WTC11 (cell line): Measurements from ENCODE around the gene SPEF1. TPM values are rescaled to one million over a fixed set of nuclear protein-coding genes. Genes with fewer than 3 reads are reported as not detected.
A peak's percentile ranks its signal among the peaks of the same experiment; 100 is the strongest.

ENCODE experiments used
- ATAC-seq: fragments of 200-7000 bp; cut with Tn5 transposase; 2 replicates; pipeline ENCODE4 v1.10.0; 2021; ENCODE audit warnings: mild to moderate bottlenecking, moderate library complexity
- CTCF ChIA-PET: fragments of 300-600 bp; sonication (Branson Sonifier 250); formaldehyde crosslinking; loops from one replicate; lab custom pipeline; 2021; ENCODE audit warnings: antibody characterized with exemption; lab: Charles Lee
- POLR2A ChIA-PET: fragments of 350-600 bp; sonication (Branson Sonifier 250); formaldehyde crosslinking; loops from one replicate; lab custom pipeline; 2021; ENCODE audit warnings: antibody characterized with exemption; lab: Charles Lee
- DNase-seq: peaks from one replicate; pipeline ENCODE4 v3.0.0; 2021; ENCODE audit warnings: low spot score
- H3K27ac Mint-ChIP-seq: 2 replicates; pipeline ENCODE4 v1.8.0; 2021; ENCODE audit warnings: mixed read lengths
- H3K27me3 Mint-ChIP-seq: 2 replicates; pipeline ENCODE4 v1.8.0; 2021; ENCODE audit warnings: low read depth, mild to moderate bottlenecking, moderate library complexity, mixed read lengths
- H3K36me3 Mint-ChIP-seq: 2 replicates; pipeline ENCODE4 v1.8.0; 2021; ENCODE audit warnings: mixed read lengths
- H3K4me1 Mint-ChIP-seq: 2 replicates; pipeline ENCODE4 v1.8.0; 2022; ENCODE audit warnings: mixed read lengths
- H3K4me3 Mint-ChIP-seq: 2 replicates; pipeline ENCODE4 v1.8.0; 2021; ENCODE audit warnings: mild to moderate bottlenecking, moderate library complexity, mixed read lengths
- H3K9me3 Mint-ChIP-seq: 2 replicates; pipeline ENCODE4 v1.8.0; 2021; ENCODE audit warnings: mixed read lengths
- ARID4B ChIP-seq: sonication (generic); formaldehyde crosslinking; IDR thresholded peaks from 2 replicates; pipeline ENCODE4 v1.8.0; 2023; ENCODE audit warnings: missing genetic modification reagents, mild to moderate bottlenecking, borderline replicate concordance
- NFATC4 ChIP-seq: fragments of 250-450 bp; sonication (Bioruptor Pico); IDR thresholded peaks from 2 replicates; pipeline ENCODE4 v1.9.0; 2021; ENCODE audit warnings: mild to moderate bottlenecking
- NFYB ChIP-seq: sonication (generic); formaldehyde crosslinking; conservative IDR thresholded peaks from 2 replicates; pipeline ENCODE4 v1.8.0; 2022; ENCODE audit warnings: low read depth, missing genetic modification reagents
- SMAD4 ChIP-seq: sonication (generic); formaldehyde crosslinking; IDR thresholded peaks from 2 replicates; pipeline ENCODE4 v1.8.0; 2022; ENCODE audit warnings: mild to moderate bottlenecking, missing genetic modification reagents
- STAT6 ChIP-seq: sonication (generic); formaldehyde crosslinking; conservative IDR thresholded peaks from 2 replicates; pipeline ENCODE4 v1.8.1; 2023; ENCODE audit warnings: mild to moderate bottlenecking, low read depth, missing genetic modification reagents, moderate library complexity
- total RNA-seq: library from RNA; stranded (reverse); gene quantifications from 3 replicates; pipeline ENCODE4 v1.2.3, GENCODE V29; 2021
- TF ChIP-seq, protein P1 (sequence below): fragments of 250-450 bp; sonication (Bioruptor Pico); IDR thresholded peaks from 2 replicates; pipeline ENCODE4 v1.9.0; 2021; ENCODE audit warnings: mild to moderate bottlenecking
- TF ChIP-seq, protein P2 (sequence below): sonication (generic); formaldehyde crosslinking; IDR thresholded peaks from 2 replicates; pipeline ENCODE4 v1.8.1; 2023; ENCODE audit warnings: mild to moderate bottlenecking, missing genetic modification reagents, borderline replicate concordance
- TF ChIP-seq, protein P3 (sequence below): fragments of 250-450 bp; sonication (Bioruptor Pico); IDR thresholded peaks from 2 replicates; pipeline ENCODE4 v1.9.0; 2021; ENCODE audit warnings: mild to moderate bottlenecking, borderline replicate concordance

The SPEF1 gene
- total RNA-seq, 1 experiment from 2014 or later: 0.72 TPM

GRCh38 chr20:3744037-3744436 lies 37.2 kb downstream of the SPEF1 start:
- Mint-ChIP-seq H3K27me3 (peaks cover 37% of the 10 kb centered on the region), H3K4me1 (peaks cover 29% of the 10 kb centered on the region), H3K4me3 (peak overlapping the region; percentile 89), H3K36me3 (no peaks in the 10 kb centered on the region), H3K27ac (no peak overlapping the region), H3K9me3 (no peaks in the 10 kb centered on the region)
- ChIA-PET POLR2A (no interaction called here), CTCF (interaction anchor here (1.5 to 2.8 kb wide), 8 partner anchors 12 to 111 kb away, joined by 4 to 28 read pairs (median 14); partner anchors contain the start of genes ADISSP and HSPA12B)
- ATAC-seq (no peak), DNase-seq (no peak)
- no peak for TF ChIP-seq STAT6 (CRISPR knock-in tag)
- TF ChIP-seq NFATC4 (CRISPR knock-in tag): no peak
- TF ChIP-seq, protein P1, sequence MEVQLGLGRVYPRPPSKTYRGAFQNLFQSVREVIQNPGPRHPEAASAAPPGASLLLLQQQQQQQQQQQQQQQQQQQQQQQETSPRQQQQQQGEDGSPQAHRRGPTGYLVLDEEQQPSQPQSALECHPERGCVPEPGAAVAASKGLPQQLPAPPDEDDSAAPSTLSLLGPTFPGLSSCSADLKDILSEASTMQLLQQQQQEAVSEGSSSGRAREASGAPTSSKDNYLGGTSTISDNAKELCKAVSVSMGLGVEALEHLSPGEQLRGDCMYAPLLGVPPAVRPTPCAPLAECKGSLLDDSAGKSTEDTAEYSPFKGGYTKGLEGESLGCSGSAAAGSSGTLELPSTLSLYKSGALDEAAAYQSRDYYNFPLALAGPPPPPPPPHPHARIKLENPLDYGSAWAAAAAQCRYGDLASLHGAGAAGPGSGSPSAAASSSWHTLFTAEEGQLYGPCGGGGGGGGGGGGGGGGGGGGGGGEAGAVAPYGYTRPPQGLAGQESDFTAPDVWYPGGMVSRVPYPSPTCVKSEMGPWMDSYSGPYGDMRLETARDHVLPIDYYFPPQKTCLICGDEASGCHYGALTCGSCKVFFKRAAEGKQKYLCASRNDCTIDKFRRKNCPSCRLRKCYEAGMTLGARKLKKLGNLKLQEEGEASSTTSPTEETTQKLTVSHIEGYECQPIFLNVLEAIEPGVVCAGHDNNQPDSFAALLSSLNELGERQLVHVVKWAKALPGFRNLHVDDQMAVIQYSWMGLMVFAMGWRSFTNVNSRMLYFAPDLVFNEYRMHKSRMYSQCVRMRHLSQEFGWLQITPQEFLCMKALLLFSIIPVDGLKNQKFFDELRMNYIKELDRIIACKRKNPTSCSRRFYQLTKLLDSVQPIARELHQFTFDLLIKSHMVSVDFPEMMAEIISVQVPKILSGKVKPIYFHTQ (CRISPR knock-in tag): no peak
- no peak for TF ChIP-seq ARID4B (CRISPR knock-in tag)
- TF ChIP-seq, protein P2, sequence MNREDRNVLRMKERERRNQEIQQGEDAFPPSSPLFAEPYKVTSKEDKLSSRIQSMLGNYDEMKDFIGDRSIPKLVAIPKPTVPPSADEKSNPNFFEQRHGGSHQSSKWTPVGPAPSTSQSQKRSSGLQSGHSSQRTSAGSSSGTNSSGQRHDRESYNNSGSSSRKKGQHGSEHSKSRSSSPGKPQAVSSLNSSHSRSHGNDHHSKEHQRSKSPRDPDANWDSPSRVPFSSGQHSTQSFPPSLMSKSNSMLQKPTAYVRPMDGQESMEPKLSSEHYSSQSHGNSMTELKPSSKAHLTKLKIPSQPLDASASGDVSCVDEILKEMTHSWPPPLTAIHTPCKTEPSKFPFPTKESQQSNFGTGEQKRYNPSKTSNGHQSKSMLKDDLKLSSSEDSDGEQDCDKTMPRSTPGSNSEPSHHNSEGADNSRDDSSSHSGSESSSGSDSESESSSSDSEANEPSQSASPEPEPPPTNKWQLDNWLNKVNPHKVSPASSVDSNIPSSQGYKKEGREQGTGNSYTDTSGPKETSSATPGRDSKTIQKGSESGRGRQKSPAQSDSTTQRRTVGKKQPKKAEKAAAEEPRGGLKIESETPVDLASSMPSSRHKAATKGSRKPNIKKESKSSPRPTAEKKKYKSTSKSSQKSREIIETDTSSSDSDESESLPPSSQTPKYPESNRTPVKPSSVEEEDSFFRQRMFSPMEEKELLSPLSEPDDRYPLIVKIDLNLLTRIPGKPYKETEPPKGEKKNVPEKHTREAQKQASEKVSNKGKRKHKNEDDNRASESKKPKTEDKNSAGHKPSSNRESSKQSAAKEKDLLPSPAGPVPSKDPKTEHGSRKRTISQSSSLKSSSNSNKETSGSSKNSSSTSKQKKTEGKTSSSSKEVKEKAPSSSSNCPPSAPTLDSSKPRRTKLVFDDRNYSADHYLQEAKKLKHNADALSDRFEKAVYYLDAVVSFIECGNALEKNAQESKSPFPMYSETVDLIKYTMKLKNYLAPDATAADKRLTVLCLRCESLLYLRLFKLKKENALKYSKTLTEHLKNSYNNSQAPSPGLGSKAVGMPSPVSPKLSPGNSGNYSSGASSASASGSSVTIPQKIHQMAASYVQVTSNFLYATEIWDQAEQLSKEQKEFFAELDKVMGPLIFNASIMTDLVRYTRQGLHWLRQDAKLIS (CRISPR knock-in tag): no peak
- TF ChIP-seq SMAD4 (CRISPR knock-in tag): no peak

- POLR2A ChIA-PET: no interaction called here
Measured at GRCh38 chr20:3743251-3743650, 38.0 kb downstream of the SPEF1 start.

More at GRCh38 chr20:3743251-3743650, 38.0 kb downstream of the SPEF1 start:
- peaks cover 33% of the 10 kb centered on the region for H3K4me1 Mint-ChIP-seq
- no peak for DNase-seq
- H3K27ac Mint-ChIP-seq: no peak overlapping the region
- peaks cover 31% of the 10 kb centered on the region for H3K27me3 Mint-ChIP-seq
- no peak for TF ChIP-seq NFYB (CRISPR knock-in tag)
- TF ChIP-seq, protein P3, sequence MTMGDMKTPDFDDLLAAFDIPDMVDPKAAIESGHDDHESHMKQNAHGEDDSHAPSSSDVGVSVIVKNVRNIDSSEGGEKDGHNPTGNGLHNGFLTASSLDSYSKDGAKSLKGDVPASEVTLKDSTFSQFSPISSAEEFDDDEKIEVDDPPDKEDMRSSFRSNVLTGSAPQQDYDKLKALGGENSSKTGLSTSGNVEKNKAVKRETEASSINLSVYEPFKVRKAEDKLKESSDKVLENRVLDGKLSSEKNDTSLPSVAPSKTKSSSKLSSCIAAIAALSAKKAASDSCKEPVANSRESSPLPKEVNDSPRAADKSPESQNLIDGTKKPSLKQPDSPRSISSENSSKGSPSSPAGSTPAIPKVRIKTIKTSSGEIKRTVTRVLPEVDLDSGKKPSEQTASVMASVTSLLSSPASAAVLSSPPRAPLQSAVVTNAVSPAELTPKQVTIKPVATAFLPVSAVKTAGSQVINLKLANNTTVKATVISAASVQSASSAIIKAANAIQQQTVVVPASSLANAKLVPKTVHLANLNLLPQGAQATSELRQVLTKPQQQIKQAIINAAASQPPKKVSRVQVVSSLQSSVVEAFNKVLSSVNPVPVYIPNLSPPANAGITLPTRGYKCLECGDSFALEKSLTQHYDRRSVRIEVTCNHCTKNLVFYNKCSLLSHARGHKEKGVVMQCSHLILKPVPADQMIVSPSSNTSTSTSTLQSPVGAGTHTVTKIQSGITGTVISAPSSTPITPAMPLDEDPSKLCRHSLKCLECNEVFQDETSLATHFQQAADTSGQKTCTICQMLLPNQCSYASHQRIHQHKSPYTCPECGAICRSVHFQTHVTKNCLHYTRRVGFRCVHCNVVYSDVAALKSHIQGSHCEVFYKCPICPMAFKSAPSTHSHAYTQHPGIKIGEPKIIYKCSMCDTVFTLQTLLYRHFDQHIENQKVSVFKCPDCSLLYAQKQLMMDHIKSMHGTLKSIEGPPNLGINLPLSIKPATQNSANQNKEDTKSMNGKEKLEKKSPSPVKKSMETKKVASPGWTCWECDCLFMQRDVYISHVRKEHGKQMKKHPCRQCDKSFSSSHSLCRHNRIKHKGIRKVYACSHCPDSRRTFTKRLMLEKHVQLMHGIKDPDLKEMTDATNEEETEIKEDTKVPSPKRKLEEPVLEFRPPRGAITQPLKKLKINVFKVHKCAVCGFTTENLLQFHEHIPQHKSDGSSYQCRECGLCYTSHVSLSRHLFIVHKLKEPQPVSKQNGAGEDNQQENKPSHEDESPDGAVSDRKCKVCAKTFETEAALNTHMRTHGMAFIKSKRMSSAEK: no peak
- H3K4me3 Mint-ChIP-seq: no peak overlapping the region
- CTCF ChIA-PET: interaction anchor here (0.8 to 2.8 kb wide), 5 partner anchors 10 to 66 kb away, joined by 3 to 28 read pairs (median 7); partner anchors contain the start of gene ADISSP
- no peaks in the 10 kb centered on the region for H3K36me3 Mint-ChIP-seq
- no peak for ATAC-seq
- H3K9me3 Mint-ChIP-seq: no peaks in the 10 kb centered on the region
